Erythroblast (primary cell): ENCODE measurements around the gene PDCD4.

Experiments
- GATA1 ChIP-seq: IDR thresholded peaks from 2 replicates; pipeline ENCODE4 v1.6.1; 2011; ENCODE audit warnings: low read depth, mild to moderate bottlenecking, control low read depth, low read length, moderate library complexity
- POLR2A ChIP-seq: IDR thresholded peaks from 2 replicates; pipeline ENCODE4 v1.6.1; 2011; ENCODE audit warnings: mild to moderate bottlenecking, low read length

- TF ChIP-seq POLR2A, result peak; percentile 59
- no peak for TF ChIP-seq GATA1
Measured at GRCh38 chr10:110872145-110872983, 636 bp downstream of the PDCD4 start.
